HG02885 (cell line): ENCODE results near the gene SPTB.

Experiments
- ATAC-seq: cut with Tn5 transposase; IDR thresholded peaks from one replicate; pipeline ENCODE4 v1.9.1; 2021; ENCODE audit warnings: mild to moderate bottlenecking; ENCODE audit not compliant: unreplicated experiment, poor library complexity

Gene SPTB

GRCh38 chr14:64795211-64795610 lies 84.5 kb downstream of the SPTB start:
- ATAC-seq = no peak

DNA sequence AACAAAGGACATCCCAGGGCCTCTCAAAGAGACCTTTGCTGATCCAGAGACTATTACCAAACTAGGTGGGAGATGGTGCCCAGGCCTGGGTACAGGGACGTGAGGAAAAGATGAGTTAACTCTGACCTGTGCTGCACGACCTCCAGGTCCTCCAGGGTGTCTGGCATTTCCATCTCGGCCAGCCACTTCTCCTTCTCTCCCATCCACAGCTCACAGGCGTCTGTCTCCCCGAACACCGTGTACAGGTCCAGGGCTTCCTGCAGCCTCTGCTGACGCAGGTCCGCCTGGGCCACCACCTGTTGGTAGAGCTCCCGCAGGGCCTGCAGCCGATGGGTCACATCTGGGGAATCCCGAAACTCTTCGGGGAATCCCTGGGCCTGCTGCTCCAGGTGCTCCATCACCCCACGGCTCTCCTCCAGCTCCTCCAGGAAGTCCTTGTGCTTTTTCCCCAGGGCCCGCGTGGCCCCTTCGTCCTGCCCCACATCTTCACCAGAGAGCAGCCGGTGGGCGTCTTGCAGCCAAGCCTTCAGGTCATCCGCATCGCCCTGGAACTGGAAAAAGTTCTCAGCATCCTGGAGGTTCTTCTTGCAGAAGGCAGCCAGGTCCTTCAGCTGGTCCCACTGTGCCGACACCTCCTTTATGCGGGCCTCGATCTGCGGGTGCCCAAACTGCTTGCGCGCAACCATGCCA lies 86.7 kb downstream of the SPTB start:
- ATAC-seq = no peak

DNA sequence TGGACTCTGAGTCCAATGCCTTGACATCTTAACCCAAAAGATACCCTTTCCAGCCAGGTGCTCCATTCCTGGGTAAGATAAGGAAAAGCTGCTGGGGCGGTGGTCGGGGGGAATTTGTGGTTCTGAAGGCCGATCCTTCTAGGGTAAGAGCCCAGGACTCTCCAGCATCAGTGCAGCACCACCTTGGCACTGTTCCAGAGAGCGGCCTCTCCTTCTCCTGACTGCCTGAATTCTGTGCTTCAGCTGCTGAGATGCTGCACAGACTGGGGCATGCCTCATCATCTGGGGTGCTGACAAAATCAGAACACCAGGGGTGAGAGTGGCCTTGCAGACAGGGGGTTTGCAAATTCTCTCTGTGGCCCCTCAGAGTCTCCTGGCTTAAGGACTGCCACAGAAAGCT lies 87.5 kb downstream of the SPTB start:
- ATAC-seq = no peak

DNA sequence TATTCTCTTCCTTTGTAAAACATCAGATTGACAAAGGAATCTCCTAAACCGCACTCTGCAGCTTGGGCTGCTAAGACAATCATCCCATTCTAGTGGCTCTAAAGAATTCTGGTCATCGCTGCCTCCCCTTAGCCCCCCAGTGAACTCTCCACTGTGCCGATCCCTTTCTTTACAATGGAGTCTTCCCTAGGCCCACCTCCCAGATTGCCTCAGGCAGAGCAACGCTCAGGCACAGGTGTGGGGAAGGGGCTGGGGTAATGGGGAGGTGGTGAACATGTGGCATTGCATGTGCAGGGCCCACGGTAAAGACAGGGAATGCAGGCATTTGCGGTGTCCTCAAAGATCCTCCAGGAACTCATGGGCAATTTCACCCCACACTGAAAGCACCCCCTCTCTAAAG lies 89.2 kb downstream of the SPTB start:
- ATAC-seq = no peak

- no peak for ATAC-seq
These were observed 90.0 kb downstream of the SPTB start for GRCh38 chr14:64789696-64790095.

DNA sequence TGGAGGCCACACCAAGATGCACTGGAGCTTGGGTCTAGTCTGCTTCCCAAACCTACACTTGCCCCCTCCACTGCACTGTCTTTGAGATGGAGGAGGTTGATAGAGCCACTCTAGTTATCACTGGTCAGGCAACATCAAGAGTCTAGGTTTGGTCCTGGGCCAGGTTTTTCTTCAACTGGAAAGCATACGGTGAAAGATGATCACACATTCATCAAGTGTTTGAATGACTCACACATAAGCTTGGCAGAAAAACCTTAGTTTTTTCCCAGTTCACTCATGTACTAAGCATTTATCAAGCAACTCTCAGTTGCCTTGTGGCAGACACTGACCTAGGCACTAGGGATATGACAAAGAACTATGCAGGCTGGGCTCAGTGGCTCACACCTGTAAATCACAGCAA lies 91.0 kb downstream of the SPTB start:
- no peak for ATAC-seq

- ATAC-seq = no peak
These were observed 92.1 kb downstream of the SPTB start for GRCh38 chr14:64787619-64788018.

GRCh38 chr14:64786296-64787149 lies 93.2 kb downstream of the SPTB start:
- no peak for ATAC-seq

DNA sequence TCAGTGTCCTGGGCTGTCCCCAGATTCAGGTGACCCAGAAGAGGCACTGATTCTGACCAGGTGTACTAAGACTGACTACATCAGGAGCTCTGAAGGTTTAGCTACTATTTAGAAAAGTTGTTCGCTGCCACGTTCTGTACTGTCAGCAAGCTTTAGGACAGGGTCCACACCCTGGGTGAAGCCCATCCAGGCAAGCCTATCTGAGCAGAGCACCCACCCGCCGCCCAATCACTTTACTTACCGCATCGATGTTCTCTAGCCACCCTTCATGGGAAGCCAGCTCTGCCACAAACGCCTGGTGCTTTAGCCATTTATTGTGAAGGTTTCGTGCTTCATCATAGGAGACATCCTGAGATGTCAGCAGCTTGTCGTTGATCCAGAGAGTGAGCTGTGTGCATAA lies 95.7 kb downstream of the SPTB start:
- no peak for ATAC-seq

GRCh38 chr14:64782196-64782595 lies 97.5 kb downstream of the SPTB start:
- no peak for ATAC-seq

- no peak for ATAC-seq
These were observed 100.2 kb downstream of the SPTB start for GRCh38 chr14:64779472-64779871.

GRCh38 chr14:64778104-64778754 lies 101.5 kb downstream of the SPTB start:
- no peak for ATAC-seq

GRCh38 chr14:64777461-64777860 lies 102.2 kb downstream of the SPTB start:
- no peak for ATAC-seq

GRCh38 chr14:64775081-64775777 lies 104.5 kb downstream of the SPTB start:
- no peak for ATAC-seq

- ATAC-seq = no peak
These were observed 105.4 kb downstream of the SPTB start for GRCh38 chr14:64774272-64774671.

- no peak for ATAC-seq
These were observed 106.1 kb downstream of the SPTB start for GRCh38 chr14:64773577-64773976.

GRCh38 chr14:64773046-64773445 lies 106.7 kb downstream of the SPTB start:
- ATAC-seq = no peak

- ATAC-seq = no peak
These were observed 107.2 kb downstream of the SPTB start for GRCh38 chr14:64772397-64772950.

GRCh38 chr14:64771161-64771560 lies 108.5 kb downstream of the SPTB start:
- no peak for ATAC-seq

GRCh38 chr14:64770751-64771150 lies 109.0 kb downstream of the SPTB start:
- no peak for ATAC-seq
